HG03064 (cell line): ENCODE data around the gene IL17RA.
"Not testable (repeated sequence)": the region's sequence is repeated elsewhere in the genome, so short reads cannot be mapped to it uniquely, and the experiment has no call there.

Experiments
- ATAC-seq: cut with Tn5 transposase; IDR thresholded peaks from one replicate; pipeline ENCODE4 v1.9.1; 2021; ENCODE audit warnings: low read depth; ENCODE audit not compliant: unreplicated experiment

IL17RA gene

GRCh38 chr22:17118342-17118741 is 33.5 kb downstream of the IL17RA start:
- no peak for ATAC-seq

GRCh38 chr22:17119481-17120202 is 34.8 kb downstream of the IL17RA start:
- ATAC-seq, result no peak

- ATAC-seq, result no peak
Measured at GRCh38 chr22:17120281-17120680, 35.5 kb downstream of the IL17RA start.

DNA sequence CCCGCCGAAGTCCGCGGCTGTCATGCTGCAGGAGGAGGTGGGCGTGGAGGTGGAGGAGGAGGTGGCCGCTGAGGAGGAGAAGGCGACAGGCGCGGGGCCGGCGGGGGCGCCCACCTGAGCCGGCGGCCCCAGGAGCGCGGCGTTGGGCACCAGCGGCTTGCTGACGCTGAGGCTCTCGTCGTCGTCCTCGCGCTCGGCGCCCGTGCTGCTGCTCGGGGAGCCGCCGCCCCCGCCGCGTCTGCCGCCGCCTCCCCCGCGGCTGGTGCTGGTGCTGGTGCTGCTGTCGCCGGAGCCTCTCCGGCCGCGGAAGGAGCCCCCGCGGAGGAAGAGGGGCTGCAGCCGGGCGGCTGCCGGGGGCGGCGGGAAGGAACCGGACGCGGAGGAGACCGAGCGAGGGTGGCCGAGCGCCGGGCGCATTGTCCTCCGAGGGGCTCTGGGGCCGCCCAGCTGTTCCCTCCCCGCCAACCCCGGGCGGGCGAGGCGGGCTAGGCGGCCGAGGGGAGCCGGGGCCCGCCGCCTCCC is 36.0 kb downstream of the IL17RA start:
- no peak for ATAC-seq

DNA sequence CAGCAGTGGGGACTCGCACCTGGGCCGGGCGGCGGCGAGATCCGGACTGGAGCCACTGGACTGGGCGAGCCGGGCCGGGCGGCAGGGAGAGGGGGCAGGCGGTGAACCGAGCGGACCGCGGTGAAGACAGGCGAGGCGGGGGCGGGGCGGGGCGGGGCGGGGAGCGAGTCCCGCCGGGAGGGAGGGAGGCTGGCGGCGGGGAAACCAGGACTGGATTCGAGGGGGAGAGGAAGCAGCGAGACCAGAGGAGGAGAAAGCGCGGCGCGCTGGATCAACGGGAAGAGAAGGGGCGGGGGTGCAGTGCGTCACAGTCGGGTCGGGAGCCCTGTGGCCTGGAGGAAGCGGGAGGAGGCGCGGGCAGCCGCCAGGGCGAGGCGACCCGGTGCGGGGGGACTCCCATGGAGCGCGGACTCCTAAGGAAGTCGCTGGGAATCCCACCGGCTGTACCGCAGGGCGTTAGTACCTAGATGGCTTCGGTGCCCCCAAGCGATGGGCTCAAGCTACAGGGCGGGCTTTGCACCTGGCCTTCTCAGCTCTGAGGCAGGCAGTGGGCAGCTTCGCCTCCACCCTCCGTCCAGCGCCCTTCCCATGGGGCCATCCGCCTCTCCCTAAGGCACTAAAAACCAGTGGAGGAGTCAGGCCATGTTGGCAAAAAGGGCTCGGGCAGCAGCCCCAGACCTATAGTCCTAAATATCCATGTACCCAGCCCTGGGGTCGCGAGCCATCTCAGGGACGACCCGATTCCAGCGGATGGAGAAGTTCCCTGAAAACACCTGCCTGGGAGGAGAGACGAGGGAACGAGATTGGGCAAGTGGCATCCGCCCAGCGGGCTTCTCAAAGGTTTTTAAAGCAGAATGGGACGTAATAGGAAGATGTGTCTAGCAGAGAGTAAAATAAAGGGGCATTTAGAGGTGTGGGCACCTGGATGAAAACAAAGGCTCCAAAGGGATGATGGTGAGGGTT is 36.7 kb downstream of the IL17RA start, which contains the start of gene TMEM121B:
Gene TMEM121B (minus strand): TSS at position 128 of the 963 bp plus-strand sequence. CDS start 233 bp downstream, outside the sequence.
- no peak for ATAC-seq

DNA sequence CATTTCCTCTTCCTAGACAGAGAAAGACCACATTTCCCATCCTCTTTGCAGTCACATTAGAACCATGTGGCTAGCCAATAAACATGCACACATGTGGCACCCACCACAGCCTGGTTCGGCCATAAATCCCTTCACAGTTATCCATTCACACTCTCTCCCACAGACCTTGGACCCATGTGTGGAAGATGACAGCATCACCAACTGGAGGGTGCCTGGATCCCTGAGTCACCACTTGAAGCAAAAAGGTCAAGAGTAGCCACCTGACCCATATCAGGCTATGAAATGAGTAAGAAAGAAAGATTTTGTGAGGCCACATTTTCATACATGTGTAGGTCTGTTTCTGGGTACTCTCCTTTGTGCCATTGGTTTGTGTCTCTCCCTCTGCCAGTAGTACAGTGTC is 45.4 kb downstream of the IL17RA start:
- no peak for ATAC-seq

GRCh38 chr22:17131686-17132085 is 46.9 kb downstream of the IL17RA start:
- ATAC-seq, result no peak

DNA sequence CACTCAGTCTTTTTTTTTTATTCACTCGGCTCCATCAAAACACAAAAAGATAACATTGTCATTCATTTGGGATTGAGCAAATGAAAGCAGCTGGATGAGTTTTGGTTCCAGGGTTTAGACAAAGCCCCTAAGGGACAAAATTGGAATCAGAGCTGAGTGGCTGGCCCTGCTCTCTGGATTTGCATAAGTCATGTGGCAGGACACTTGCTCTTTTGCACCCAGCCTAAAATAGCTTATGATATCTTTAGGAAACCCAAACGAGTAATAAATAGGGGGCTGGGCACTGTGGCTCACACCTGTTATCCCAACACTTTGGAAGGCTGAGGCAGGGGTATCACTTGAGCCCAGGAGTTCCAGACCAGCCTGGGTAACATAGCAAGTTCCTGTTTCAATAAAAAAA is 47.3 kb downstream of the IL17RA start:
- ATAC-seq, result no peak

DNA sequence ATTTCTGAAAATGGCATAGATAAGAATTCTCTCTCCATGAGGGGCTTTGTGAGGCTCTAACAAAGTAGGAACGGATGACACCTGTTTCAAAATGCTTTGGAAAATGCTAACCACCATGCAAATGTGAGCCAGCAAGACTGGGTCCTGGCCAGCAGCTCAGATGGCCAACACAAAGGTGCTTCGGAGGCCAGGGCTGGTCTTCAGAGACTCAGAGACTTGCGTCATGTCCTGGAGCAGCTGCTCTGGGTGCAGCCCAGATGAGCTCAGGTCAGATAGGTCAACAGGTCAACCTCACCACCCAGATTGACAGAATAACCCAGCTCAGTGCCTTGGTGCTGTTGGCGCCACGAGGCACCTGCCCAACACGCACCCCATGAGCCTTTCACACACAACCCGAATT is 48.3 kb downstream of the IL17RA start:
- ATAC-seq, result no peak

DNA sequence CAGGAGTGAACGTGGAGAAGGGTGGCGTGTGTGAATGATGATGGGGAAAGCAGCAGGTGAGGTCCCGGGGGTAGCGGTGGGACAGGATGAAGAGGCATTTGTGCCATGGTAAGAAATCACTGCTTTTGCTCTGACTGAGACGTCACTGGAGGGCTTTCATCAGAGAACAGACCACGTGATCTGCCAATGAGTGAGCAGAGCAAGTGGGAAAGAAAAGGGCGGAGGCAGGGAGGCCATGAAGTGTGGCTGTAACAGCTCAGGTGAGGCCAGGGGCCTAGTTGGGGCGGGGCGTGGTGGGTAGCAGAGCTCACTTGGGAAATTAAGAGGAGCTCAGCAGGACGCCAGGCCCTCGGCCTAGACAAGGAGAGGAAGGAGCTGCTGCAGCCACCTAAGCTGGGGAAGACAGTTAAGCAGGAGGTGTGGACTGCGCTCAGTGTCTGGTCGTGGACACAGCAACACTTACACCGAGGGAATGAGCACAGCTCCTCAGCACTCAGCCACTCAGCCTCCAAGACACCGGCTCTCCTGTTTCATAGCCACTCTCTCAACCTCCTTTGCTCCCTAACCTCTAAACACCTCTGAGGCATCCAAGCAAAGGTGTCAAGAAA is 50.5 kb downstream of the IL17RA start:
- no peak for ATAC-seq

DNA sequence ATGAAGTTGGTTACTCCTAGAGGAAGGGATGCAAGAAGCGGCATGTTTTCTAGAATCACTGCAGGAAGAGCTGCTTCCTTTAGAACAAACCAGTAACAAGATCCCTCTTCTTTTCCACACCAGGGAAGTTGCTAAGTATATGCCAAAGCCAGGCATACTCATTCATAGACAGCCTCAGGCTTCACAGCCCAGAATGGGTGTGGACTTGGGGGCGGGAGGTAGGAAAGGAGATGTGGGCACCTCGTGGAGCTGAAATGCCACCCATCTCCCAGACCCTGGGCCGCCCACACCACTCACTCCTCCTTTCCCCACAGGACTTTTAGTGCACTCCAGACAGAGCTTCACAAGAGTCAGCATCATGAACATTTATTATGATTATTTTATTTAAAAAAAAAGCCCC is 52.4 kb downstream of the IL17RA start:
- ATAC-seq, result no peak

DNA sequence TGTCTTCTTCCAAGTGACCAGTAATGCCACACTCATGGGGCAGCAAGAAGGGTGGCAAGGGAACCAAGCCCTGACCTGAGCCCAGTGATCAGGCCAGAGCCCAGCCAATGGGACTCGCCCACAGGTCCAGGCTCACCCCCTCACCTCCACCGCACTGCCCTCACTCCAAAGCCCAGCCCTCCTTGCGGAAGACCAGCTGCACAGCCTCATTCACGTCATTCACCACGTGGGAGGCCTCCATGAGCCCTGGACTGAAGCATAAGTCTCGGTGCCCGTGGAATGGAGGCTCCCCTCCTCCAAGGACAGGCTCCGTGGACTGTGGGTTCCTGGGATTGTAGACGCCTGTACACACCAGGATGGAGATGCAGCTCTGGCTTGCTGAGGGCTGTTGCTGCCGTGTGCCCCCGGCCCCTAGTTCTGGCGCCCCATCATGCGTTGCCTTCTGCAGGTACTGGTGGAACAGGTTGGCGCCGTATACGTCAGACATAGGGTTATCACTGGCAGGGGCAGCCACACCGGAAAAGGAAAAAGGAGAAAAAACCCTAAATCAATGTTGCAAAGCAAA is 53.1 kb downstream of the IL17RA start:
- ATAC-seq, result no peak

DNA sequence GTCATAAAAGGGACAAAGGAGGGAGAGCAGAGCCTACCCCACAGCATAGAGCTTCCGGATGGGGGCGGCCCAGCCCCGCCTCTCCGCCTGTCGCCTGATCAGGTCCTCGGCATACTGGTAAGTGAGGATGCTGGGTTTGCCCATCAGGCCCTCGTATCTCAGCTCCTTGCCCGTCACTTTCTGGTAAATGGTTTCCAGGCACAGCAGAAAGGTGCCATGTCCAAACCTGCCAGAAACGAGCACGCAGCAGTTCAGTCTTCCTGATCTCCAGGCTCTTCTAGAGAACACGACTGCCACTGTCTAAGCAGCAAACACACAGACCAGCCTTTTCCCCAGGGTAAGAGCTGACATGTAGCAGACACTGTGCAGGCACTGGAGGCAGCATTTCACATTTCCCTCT is 53.7 kb downstream of the IL17RA start:
- ATAC-seq, result no peak

DNA sequence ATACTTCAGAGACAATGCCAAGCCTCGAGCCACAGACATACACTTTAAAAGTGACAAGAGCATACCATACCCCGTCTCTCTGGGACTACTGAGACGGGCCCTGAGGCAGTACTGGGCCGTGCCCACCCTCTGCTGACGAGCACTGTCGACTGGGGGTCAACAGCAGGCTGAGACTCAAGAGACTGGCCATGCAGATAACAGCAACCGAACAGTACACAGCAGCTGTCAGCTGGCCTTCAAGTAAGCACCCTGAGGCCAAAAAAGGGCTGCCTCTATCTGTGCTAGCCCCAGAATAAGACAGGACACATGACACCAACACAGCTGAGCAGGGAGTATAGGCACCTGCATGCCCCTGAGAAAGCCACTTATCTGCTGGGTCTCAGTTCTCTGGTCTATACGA is 55.2 kb downstream of the IL17RA start:
- ATAC-seq, result no peak

- ATAC-seq, result no peak
Measured at GRCh38 chr22:17140826-17141766, 56.3 kb downstream of the IL17RA start.

- ATAC-seq, result no peak
Measured at GRCh38 chr22:17143101-17143500, 58.3 kb downstream of the IL17RA start.

DNA sequence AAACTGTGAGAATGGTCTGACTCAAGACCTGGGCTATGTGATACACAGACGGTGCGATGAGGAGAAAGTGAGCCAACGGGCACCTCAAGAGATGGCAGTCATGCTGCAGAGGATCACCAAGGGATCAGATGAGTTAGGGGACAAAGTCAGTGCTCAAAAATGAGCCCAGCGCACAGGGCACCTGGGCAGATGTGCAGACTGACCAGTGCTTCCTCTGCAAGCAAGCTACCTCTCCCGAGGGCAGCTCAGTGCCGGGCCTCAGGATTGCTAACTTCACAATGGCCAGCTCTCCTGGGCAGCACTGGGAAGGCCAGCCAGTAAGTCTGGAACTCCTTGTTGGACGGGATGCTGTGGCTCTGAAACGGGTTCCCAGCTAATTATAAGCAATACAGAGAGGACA is 59.0 kb downstream of the IL17RA start:
- no peak for ATAC-seq

DNA sequence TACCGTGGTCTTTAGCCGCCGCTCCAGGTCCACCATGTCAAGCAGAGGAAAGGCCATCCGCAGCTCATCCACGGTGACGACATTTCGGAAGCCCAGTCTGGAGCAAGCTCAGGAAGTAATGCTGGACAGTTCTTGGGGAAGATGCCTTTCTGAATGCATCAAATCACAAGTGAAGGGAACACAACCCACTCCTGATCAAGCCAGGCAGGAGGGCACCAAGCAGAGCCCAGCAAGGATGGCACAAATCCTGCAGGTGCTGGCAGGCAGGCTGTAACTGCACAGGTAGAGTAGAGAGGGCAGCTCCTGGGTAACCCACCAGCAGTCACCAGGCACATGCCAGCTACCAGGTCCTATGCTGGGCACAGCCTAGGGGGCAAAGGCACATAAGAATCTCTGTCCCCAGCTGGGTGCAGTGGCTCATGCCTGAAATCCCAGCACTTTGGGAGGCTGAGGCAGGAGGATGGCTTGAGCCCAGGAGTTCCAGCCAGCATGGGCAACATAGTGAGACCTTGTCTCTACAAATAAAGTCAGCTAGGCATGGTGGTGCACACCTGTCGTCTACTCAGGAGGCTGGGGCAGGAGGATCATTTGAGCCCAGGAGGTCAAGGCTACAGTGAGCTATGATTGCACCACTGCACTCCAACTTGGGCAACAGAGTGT is 60.4 kb downstream of the IL17RA start:
- ATAC-seq, result no peak

DNA sequence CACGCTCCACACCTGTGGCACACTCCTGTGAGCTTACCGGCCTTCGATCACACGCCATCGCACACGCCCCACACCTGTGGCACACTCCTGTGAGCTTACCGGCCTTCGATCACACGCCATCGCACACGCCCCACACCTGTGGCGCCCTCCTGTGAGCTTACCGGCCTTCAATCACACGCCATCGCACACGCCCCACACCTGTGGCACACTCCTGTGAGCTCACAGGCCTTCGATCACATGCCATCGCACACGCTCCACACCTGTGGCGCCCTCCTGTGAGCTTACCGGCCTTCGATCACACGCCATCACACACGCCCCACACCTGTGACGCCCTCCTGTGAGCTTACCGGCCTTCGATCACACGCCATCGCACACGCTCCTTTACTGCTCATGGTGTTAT is 62.7 kb downstream of the IL17RA start:
- ATAC-seq, result not testable (repeated sequence)
